HG03103 (cell line): ENCODE measurements around the gene RPL35.
"Not testable (repeated sequence)": the region's sequence is repeated elsewhere in the genome, so short reads cannot be mapped to it uniquely, and the experiment has no call there.

Experiments
- ATAC-seq: cut with Tn5 transposase; IDR thresholded peaks from one replicate; pipeline ENCODE4 v1.9.1; 2021; ENCODE audit warnings: low read depth; ENCODE audit not compliant: unreplicated experiment

RPL35 gene

DNA sequence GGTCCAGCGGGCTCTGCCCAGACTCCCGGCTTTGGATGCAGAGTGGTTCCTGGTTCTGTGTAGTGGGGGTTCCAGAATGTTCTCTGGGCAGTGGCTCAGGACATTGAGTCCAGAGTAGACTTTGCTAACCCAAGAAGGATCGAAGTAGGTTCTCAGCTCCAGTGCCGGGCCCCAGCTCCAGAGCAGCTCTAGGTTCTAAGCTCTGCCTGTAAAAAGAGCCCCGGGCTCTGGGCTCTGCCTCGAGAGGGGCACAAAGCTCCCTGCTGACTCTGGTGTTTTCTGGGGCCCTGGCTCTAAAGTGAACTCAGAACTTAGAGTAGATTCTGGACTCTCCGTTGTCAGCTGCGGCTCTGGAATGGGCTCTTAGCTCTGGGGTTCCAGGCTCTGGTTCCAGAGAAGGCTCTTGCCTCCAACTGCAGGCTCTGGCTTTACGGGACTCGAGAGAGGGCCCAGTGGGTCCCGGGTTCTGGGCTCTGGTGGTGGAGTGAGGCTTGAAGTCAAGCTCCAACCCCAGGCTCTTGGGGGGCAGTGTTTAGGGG is 8.1 kb downstream of the RPL35 start:
- no peak for ATAC-seq

GRCh38 chr9:124852829-124853531 is 8.8 kb downstream of the RPL35 start, which contains the start of gene WDR38:
Gene WDR38 (plus strand): TSS chr9:124853460. CDS start chr9:124853532, 72 bp downstream.
- ATAC-seq, result peak; percentile 63

DNA sequence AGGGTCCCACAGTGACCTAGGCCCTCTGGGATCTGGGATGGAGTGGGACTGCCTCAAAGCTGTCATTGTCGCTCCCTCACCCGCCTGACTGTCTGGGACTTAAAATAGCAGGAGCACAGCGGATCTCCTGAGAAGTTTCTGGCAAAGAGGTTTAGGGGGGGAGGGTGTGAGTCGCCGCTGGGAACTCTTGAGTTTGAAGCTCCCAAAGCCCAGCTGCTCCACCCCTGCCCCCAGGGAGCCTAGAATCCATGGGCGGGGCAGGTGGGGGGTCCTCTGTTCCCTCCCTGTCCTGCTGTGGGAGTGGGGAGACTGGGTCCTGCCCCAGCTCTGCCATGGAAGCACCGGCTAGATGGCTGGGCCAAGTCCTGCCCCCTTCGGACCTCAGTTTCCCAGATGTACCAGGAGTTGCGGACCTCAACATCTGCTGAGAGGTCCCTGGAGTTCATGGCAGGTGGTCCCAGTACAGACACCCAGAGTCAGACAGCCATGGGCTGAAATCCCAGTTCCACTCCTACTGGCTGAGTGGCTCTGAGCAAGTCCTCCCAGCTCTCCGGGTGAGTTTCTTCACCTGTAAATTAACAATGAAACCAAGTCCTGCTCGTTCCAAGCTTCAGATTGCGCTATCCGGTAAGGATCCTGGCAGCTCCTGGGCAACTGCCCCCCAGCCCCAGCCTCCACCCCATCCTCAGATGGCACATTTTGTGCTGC is 9.5 kb downstream of the RPL35 start:
- no peak for ATAC-seq

DNA sequence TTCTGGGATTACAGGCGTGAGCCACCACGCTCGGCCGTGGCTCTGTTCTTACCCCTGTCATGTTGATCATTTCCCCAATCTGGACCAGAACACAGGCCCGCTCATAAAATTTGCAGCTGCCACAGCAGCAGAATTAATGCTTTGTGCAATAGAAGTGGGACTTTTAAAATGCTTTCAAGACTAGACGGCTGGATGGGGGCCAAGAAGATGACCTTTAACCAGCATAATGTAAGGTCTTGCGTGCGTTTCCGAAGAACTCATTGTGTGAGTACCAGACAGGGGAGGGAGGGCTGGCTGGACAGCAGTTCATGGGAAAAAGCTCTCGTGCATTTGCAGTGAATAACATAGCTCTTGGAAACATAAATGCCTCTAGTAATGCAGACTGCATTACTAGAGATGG is 12.0 kb downstream of the RPL35 start:
- ATAC-seq, result no peak

DNA sequence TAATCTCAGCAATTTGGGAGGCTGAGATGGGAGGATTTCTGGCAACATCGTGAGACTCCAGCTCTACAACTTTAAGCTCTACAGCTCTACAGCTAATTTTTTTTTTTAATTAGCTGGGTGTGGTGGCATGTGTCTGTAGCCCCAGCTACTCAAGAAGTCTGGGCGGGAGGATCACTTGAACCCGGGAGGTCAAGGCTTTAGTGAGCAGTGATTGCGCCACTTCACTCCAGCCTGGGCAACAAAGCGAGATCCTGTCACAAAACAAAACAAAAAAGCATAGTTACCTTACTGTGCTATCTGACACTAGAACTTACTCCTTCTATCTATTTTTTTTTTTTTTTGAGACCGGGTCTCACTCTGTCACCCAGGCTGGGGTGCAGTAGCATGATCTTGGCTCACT is 14.8 kb downstream of the RPL35 start:
- no peak for ATAC-seq

DNA sequence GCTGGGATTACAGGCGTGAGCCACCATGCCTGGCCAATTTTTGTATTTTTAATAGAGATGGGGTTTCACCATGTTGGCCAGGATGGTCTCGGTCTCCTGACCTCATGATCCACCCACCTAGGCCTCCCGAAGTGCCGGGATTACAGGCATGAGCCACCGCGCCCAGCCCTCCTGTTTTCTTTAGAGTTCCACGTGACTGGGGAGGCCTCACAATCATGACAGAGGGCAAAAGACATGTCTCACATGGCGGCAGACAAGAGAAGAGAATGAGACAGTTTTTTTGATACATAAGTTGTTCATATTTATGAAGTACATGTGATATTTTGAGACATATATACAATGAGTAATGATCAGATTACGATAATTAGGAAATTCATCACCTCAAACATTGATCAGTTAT is 15.3 kb downstream of the RPL35 start:
- not testable (repeated sequence) for ATAC-seq

GRCh38 chr9:124844291-124844690 is 17.5 kb downstream of the RPL35 start:
- ATAC-seq, result no peak

DNA sequence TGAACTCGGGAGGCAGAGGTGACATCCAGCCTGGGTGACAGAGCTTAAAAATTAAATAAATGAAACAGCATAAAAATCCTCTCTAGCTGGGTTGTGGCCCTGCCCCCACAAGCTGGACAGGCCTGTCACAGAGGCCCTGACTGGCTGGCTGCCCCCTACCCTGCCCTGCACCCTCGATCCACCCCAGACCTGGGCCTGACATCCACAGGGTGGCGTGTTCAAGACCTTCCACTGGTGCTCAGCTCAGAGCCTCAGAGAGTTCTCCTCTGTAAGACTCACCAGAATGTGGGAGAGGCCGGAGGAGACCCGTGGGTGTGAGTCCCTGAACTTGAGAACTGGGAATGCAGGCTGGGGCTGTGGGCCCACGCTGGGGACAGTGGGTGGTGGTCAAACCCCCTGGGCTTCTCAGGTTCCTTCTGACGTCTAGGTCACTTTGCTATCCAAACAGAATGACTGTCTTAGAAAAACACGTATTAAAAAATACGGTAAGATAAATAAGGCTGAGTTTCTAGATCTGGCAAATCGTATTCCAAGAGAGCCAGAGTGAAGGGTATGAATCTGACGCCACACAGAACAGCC is 18.2 kb downstream of the RPL35 start:
- no peak for ATAC-seq

DNA sequence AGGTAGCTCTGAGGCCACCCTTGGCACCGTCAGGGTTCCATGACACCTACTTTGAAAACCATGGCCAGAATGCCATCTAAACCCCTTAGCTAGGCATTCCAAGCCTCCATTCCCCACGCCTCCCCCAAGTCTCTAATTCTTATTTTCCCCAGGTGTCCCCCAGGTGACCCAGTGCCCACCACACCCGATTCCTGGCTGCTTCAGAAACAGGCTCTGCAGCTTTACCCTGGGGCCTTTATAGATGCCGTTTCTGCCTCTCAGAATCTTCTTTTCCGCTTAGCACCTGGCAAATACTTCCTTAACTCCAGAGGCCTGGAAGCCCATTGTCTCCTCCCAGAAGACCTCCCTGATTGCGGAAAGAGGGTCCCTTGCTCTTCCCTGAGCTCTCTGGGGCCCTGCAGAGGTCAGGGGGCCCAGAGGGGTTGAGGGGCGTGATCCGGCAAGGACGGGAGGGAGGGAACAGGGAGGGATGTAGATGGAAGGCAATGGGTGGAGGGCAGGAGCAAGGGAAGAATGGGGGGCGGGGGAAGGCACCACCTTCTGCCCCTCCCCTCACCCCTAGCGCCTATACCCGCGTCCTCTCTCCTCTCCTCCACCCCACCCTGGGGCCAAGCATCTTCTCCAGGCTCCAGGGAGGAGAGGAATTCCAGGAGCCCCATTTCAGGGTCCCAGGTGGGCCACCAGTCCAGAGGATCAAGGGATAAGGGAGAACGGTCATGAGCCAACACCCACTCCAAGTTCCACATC is 20.5 kb downstream of the RPL35 start:
- ATAC-seq, result no peak

DNA sequence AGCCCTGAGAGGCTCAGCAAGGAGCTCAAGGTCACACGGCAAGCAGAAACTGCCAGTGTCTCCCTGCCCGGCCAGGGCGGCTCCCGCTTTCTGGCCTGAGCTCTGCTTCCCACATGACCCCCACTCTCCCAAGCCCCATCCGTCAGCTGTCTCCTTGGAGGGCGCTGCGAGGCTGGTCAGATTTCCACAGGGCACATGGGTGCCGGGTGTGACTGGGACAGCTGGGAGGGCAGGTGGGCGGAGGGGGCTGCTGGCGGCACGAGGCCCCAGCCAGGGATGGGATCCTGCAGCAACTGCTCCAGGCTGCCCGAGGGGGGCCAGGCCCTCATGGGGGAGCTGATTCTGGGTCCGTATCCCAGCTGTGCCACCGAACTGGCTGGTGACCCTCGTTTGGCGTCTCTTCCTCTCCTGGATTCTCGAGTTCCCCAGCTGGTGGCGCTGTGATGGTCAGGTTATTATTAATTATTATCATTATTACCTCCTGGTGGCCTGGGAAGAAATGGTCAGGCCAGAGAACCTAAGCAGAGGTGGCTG is 21.4 kb downstream of the RPL35 start:
- no peak for ATAC-seq

DNA sequence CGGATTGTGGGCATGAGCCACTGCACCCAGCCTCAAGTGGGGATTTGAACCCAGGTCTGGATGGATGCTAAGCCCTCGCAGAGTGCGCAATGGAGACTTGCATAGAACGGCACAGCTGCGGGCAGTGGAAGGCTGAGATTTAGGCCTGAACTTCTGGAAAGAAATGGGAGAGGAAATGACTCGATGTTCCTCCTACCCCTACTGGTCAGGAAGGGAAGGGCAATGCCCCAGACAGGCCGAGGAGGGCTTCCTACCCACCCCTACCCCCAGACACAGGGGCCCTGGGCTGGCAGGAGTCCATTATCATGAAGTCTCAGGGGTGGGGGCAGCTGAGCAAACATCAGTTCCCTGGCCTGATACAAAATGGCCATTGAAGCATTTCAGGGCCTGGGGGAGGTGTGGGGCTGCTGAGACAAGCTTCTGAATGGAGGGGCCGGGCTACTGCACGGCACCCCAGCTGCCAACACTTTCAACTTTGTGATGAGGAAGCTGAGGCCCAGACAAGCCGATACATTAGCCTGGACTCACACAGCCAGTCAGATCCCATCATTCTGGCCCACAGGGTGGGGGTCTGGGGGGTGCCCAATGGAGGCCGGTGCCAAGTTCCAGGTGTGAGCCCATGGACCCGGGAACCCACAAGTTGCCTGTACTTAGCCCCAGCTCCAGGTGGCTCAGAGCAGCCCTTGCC is 22.0 kb downstream of the RPL35 start:
- no peak for ATAC-seq

DNA sequence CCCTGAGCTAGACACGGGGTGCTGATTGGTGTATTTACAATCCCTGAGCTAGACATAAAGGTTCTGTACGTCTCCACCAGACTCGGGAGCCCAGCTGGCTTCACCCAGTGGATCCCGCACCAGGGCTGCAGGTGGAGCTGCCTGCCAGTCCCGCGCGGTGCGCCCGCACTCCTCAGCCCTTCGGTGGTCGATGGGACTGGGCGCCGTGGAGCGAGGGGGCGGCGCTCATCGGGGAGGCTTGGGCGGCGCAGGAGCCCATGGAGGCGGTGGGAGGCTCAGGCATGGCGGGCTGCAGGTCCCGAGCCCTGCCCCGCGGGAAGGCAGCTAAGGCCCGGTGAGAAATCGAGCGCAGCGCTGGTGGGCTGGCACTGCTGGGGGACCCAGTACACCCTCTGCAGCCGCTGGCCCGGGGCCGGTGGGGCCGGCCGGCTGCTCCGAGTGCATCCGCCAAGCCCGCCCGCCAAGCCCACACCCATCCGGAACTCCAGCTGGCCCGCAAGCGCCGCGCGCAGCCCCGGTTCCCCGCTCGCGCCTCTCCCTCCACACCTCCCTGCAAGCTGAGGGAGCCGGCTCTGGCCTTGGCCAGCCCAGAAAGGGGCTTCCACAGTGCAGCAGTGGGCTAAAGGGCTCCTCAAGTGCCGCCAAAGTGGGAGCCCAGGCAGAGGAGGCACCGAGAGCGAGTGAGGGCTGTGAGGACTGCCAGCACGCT is 23.0 kb downstream of the RPL35 start:
- ATAC-seq, result not testable (repeated sequence)

DNA sequence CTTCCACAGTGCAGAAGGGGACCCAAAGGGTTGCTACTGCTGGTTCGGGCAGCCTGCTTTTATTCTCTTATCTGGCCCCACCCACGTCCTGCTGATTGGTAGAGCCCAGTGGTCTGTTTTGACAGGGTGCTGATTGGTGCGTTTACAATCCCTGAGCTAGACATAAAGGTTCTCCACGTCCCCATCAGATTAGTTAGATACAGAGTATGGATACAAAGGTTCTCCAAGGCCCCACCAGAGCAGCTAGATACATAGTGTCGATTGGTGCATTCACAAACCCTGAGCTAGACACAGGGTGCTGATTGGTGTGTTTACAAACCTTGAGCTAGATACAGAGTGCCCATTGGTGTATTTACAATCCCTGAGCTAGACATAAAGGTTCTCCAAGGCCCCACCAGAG is 23.6 kb downstream of the RPL35 start:
- ATAC-seq, result not testable (repeated sequence)

DNA sequence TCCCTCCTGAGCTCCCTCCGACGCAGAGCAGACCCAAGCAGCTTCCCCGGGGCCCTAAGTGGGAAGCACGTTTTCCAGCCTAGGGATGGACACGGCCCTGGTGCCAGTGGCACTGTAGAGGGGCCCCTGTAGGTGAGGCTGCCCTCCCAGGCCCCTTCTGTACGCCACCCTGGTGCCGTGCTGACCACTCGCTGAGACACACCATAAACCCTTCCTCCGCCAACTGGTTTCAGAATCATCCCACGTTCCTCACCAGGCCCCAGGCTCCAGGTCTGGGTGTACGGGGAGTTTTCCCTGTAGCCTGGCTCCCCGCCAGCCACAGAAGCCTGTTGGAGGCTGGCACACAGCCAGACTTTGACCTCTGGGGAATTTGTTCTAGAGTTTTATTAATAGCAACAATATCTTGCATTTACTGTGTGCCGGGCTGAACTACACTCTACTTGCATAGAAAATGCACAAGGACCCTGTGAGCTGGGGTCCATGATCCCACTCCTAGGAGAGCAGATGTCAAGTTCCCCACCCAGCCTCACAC is 26.7 kb downstream of the RPL35 start:
- ATAC-seq, result no peak

GRCh38 chr9:124834591-124834990 is 27.2 kb downstream of the RPL35 start:
- ATAC-seq, result no peak

GRCh38 chr9:124831642-124832364 is 30.0 kb downstream of the RPL35 start:
- no peak for ATAC-seq

GRCh38 chr9:124830593-124830992 is 31.2 kb downstream of the RPL35 start:
- no peak for ATAC-seq

- ATAC-seq, result no peak
These were observed 32.5 kb downstream of the RPL35 start for GRCh38 chr9:124829334-124829669.
